Lower leg skin (tissue), 4 donors: ENCODE results near the gene ZNF219. TPM values are rescaled to one million over a fixed set of nuclear protein-coding genes. Genes with fewer than 3 reads are reported as not detected.

Experiments used
- DNase-seq, 2 donors: peaks; one replicate each; pipeline ENCODE4 v3.0.0-alpha.2; 2019; ENCODE audit warnings: low spot score in 2 of 2
- H3K4me3 ChIP-seq: fragments of 200-600 bp; sonication (generic); 2 replicates; pipeline ENCODE4 v1.5.1; 2017; ENCODE audit warnings: mild to moderate bottlenecking, low read depth; ENCODE audit not compliant: poor library complexity, severe bottlenecking
- POLR2A ChIP-seq, 2 donors: fragments of 450-650 bp; IDR thresholded peaks; one replicate each; pipeline ENCODE4 v1.6.1; 2016 to 2017; ENCODE audit warnings: antibody characterized with exemption in 2 of 2, mild to moderate bottlenecking in 1 of 2, moderate library complexity in 1 of 2
- WGBS, 2 donors: methylation state at CpG; one replicate each; pipeline ENCODE4 v1.1.5; 2018; 5-methylcytosine and 5-hydroxymethylcytosine counted together
- intact Hi-C: fragments of 100-400 bp; cut with DNase I; formaldehyde crosslinking; loops from one replicate; pipeline ENCODE4 v1.15.0; 2023; ENCODE audit warnings: low total_unique reads
- total RNA-seq, 4 donors: library from RNA; depleted of rRNA; stranded (reverse); fragments of >200 nt; gene quantifications; one replicate each; pipeline ENCODE4 v1.1.0, GENCODE V29; 2016
- TF ChIP-seq, protein P1 (sequence below), 3 donors: fragments of 450-650 bp; IDR thresholded peaks; one replicate each; pipeline ENCODE4 v1.5.1; 2016; ENCODE audit warnings: antibody characterized with exemption in 3 of 3, mild to moderate bottlenecking in 3 of 3, moderate library complexity in 2 of 3

The ZNF219 gene
- total RNA-seq, 4 donors from 2014 or later = 56.9 to 89.9 (median 82.2) TPM

DNA sequence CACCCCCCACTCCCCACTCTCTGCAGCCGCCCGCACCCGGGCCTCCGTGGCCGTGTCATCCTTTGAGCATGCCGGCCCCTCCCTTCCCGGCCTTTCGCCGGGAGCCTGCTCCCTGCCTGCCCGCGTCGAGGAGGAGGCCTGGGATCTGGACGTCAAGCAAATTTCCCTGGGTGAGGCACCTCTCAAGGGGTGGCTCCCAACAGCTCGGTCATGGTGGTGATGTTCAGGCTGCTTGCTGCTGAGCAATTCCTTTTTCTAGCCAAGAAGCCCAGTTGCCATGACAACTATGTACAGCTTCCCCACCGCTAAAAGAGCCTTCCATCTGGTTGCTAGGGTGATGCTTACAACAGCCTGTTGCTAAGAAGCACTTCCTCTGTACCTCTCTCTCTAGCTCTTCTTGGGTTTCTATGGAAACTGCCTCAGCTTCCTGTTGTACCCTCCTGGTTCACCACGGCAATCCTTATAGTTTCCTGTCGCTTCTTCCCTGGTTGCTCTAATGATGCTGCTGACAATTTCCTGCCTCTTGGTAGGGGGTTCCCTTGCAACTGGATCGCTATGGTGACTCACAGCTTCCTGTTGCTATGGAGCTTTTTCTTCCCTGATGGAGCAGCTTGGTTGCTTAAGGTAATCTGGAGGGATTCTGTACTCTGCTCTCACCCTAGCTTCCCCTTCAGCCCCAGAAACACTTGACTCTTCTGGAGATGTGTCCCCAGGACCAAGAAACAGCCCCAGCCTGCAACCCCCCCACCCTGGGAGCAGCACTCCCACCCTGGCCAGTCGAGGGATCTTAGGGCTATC lies 11.0 kb downstream of the ZNF219 start:
- no peak for TF ChIP-seq POLR2A (IDR thresholded peaks at IDR 0.05)
- intact Hi-C loops = no loop called here
- 41 to 54% methylated on average over 13 to 19 of the region's 19 CpGs for WGBS, 2 donors
- peak in 1 of 2 donors; percentile 80 for DNase-seq
- no peak overlapping the region for H3K4me3 ChIP-seq

DNA sequence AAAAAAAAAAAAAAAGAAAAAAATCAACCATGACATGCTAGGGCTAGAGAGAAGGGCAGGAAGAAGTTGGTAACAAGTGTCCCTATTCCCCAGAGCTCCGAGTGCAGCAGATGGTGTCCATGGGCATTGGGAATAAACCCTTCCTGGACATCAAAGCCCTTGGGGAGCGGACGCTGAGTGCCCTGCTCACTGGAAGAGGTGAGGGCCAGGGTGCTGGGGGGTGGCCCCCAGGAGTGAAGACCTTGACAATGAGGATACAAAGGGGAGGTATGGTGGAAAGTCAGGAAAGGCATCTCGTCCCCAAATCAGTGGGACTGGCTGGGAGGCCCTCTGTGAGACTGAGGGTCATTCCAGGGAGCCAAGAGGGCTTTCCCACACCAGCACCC lies 11.6 kb downstream of the ZNF219 start:
- intact Hi-C loops = no loop called here
- TF ChIP-seq, protein P1, sequence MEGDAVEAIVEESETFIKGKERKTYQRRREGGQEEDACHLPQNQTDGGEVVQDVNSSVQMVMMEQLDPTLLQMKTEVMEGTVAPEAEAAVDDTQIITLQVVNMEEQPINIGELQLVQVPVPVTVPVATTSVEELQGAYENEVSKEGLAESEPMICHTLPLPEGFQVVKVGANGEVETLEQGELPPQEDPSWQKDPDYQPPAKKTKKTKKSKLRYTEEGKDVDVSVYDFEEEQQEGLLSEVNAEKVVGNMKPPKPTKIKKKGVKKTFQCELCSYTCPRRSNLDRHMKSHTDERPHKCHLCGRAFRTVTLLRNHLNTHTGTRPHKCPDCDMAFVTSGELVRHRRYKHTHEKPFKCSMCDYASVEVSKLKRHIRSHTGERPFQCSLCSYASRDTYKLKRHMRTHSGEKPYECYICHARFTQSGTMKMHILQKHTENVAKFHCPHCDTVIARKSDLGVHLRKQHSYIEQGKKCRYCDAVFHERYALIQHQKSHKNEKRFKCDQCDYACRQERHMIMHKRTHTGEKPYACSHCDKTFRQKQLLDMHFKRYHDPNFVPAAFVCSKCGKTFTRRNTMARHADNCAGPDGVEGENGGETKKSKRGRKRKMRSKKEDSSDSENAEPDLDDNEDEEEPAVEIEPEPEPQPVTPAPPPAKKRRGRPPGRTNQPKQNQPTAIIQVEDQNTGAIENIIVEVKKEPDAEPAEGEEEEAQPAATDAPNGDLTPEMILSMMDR (IDR thresholded peaks at IDR 0.05) = no peak
- no peak for TF ChIP-seq POLR2A (IDR thresholded peaks at IDR 0.05)
- WGBS, 2 donors = 82 to 86% methylated on average over 4 of the region's 4 CpGs
- DNase-seq = no peak
- H3K4me3 ChIP-seq = no peak overlapping the region

DNA sequence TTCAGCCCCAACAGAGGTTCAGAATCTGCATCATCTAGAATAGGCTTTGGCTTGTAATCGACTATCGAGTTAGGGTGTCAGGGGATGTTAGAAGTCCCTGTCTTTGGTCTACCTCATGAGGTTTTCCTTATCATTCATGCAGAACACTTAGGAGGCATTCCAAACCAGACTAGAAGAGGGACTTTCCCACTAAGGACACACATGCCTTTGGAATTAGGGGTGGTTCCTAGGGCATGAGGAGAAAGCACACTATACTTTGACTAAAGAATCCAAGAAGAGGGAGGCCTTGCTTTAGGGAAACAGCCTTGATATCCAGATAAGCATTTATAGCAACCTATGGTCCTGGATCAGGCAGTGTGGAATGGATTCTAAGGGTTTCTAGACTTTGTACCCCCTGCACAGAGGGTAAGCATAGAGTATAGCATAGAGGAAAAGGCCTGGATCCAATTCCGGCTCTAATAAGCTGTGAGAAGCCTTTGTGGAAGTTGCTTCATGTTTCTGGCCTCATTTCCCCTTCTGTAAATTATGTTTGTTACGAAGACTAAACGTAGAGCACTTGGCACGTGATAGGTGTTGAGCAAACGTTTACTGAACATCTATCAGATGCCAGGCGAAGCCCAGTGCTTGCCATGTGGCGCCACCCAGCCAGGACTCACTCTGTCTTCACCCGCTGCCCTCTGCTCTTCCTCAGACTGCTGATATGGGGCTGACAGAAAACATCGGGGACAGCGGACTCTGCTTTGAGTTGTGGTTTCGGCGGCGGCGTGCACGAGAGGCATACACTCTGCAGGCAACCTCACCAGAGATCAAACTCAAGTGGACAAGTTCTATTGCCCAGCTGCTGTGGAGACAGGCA lies 13.2 kb downstream of the ZNF219 start:
- WGBS, 2 donors = 67 to 69% methylated on average over 17 of the region's 17 CpGs
- intact Hi-C loops = no loop called here
- TF ChIP-seq, protein P1 (IDR thresholded peaks at IDR 0.05) = no peak
- TF ChIP-seq POLR2A (IDR thresholded peaks at IDR 0.05) = no peak
- peak; percentile 66 to 86 for DNase-seq
- H3K4me3 ChIP-seq = no peak overlapping the region

DNA sequence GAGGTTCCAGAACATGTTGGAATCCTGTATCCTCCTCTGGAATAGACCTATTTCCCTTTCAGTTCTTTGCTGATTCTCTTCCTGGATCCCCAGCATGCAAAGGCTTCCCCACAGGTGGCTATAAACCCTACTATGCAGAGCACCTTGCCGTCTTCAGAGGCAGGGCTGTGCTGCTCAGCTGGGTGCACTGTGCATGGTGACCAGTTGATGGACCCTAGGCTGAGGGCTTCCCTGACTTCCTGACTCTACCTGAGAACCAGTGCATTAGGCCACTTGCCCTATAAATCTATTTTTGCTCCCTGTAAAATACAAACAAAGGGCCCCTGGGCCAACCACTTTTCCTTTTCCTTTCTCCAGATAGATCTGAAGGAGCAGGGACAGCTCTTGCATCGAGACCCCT lies 14.1 kb downstream of the ZNF219 start:
- TF ChIP-seq, protein P1 (IDR thresholded peaks at IDR 0.05) = no peak
- no peak for TF ChIP-seq POLR2A (IDR thresholded peaks at IDR 0.05)
- intact Hi-C loops = no loop called here
- DNase-seq = no peak
- no peak overlapping the region for H3K4me3 ChIP-seq
- WGBS, 2 donors = 74 to 89% methylated on average over 2 of the region's 2 CpGs

DNA sequence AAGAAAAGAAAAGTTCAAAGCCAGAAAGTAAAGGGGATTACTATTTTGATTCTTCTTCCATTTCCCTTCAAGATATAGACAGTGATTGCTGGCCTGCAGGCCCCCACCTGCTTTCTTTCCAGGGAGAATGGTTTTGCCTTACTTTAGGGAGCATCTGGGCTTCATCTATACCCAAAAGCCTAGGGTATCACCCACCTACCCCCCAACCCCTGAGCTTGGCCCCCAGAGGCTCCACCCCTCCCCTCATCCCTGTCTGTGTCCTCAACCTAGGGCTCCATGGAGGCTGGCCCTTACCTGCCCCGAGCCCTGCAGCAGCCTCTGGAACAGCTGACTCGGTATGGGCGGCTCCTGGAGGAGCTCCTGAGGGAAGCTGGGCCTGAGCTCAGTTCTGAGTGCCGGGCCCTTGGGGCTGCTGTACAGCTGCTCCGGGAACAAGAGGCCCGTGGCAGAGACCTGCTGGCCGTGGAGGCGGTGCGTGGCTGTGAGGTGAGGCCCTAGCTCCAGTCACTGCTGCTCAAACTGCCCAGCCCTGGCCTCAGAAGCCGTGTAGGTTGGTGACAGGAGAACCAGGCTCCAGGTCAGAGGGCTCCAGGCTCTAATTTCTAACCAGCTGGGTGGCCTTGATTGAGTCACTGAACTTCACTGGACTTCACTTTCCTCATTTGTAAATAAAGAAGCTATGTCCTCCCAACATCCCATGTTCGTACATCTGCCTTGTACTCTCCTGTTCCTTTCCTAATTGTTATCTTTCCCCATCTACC lies 14.7 kb downstream of the ZNF219 start:
- 65 to 68% methylated on average over 10 to 11 of the region's 11 CpGs for WGBS, 2 donors
- TF ChIP-seq, protein P1 (IDR thresholded peaks at IDR 0.05) = no peak
- no peak for TF ChIP-seq POLR2A (IDR thresholded peaks at IDR 0.05)
- DNase-seq = no peak
- no peak overlapping the region for H3K4me3 ChIP-seq
- intact Hi-C loops = no loop called here
